H9 (cell line): ENCODE results near the gene TOMM7. TPM values are rescaled to one million over a fixed set of nuclear protein-coding genes. Genes with fewer than 3 reads are reported as not detected.

Source experiments
- DNase-seq: peaks from one replicate; pipeline ENCODE4 v3.0.0-alpha.2; 2017
- H2AFZ ChIP-seq: one replicate; pipeline ENCODE4 v1.6.1; 2013; ENCODE audit warnings: mild to moderate bottlenecking, low read length, control low read depth, moderate library complexity
- H2AK5ac ChIP-seq: 2 replicates; pipeline ENCODE4 v1.6.1; 2013; ENCODE audit warnings: low read length, control low read depth, mixed read lengths; ENCODE audit not compliant: insufficient read length
- H2BK120ac ChIP-seq: one replicate; pipeline ENCODE4 v1.6.1; 2013; ENCODE audit warnings: low read depth, mild to moderate bottlenecking, low read length, control low read depth, inconsistent platforms; ENCODE audit not compliant: poor library complexity, severe bottlenecking
- H2BK12ac ChIP-seq: 2 replicates; pipeline ENCODE4 v1.6.1; 2013; ENCODE audit warnings: low read length, control low read depth, mixed read lengths, low read depth; ENCODE audit not compliant: insufficient read length
- H2BK15ac ChIP-seq: 2 replicates; pipeline ENCODE4 v1.6.1; 2013; ENCODE audit warnings: low read depth, low read length, control low read depth
- H2BK20ac ChIP-seq: one replicate; pipeline ENCODE4 v1.6.1; 2013; ENCODE audit warnings: low read depth, mild to moderate bottlenecking, low read length, control low read depth, inconsistent platforms; ENCODE audit not compliant: poor library complexity, severe bottlenecking
- H2BK5ac ChIP-seq: 2 replicates; pipeline ENCODE4 v1.6.1; 2013; ENCODE audit warnings: low read length, control low read depth, mixed read lengths; ENCODE audit not compliant: insufficient read length
- H3K14ac ChIP-seq: 2 replicates; pipeline ENCODE4 v1.6.1; 2013; ENCODE audit warnings: low read length, control low read depth; ENCODE audit not compliant: insufficient read depth
- H3K18ac ChIP-seq: 2 replicates; pipeline ENCODE4 v1.6.1; 2013; ENCODE audit warnings: low read depth, mild to moderate bottlenecking, mixed read lengths, low read length, control low read depth; ENCODE audit not compliant: insufficient read length
- H3K23ac ChIP-seq: 2 replicates; pipeline ENCODE4 v1.6.1; 2013; ENCODE audit warnings: low read length, control low read depth, mixed read lengths, low read depth; ENCODE audit not compliant: insufficient read length
- H3K23me2 ChIP-seq: 2 replicates; pipeline ENCODE4 v1.6.1; 2013; ENCODE audit warnings: low read depth, mild to moderate bottlenecking, mixed read lengths, low read length, control low read depth; ENCODE audit not compliant: insufficient read length, poor library complexity, severe bottlenecking
- H3K27ac ChIP-seq: 2 replicates; pipeline ENCODE4 v1.5.1; 2013; ENCODE audit warnings: low read length, control low read depth, mixed read lengths, low read depth; ENCODE audit not compliant: insufficient read length
- H3K27me3 ChIP-seq: 2 replicates; pipeline ENCODE4 v1.6.1; 2013; ENCODE audit warnings: low read length, control low read depth, inconsistent platforms; ENCODE audit not compliant: insufficient read depth
- H3K4ac ChIP-seq: 2 replicates; pipeline ENCODE4 v1.6.1; 2013; ENCODE audit warnings: low read depth, mild to moderate bottlenecking, control low read depth, inconsistent platforms, low read length, moderate library complexity
- H3K4me1 ChIP-seq: 2 replicates; pipeline ENCODE4 v1.6.1; 2013; ENCODE audit warnings: low read length, control low read depth, inconsistent platforms; ENCODE audit not compliant: insufficient read depth
- H3K4me2 ChIP-seq: 2 replicates; pipeline ENCODE4 v1.6.1; 2013; ENCODE audit warnings: low read length, control low read depth, mixed read lengths; ENCODE audit not compliant: insufficient read length, insufficient read depth
- H3K56ac ChIP-seq: 2 replicates; pipeline ENCODE4 v1.6.1; 2013; ENCODE audit warnings: low read depth, mild to moderate bottlenecking, mixed read lengths, low read length, control low read depth; ENCODE audit not compliant: insufficient read length
- H3K79me1 ChIP-seq: 2 replicates; pipeline ENCODE4 v1.6.1; 2013; ENCODE audit warnings: low read depth, mild to moderate bottlenecking, moderate library complexity, low read length, control low read depth, inconsistent platforms; ENCODE audit not compliant: insufficient read depth, poor library complexity, severe bottlenecking
- H3K79me2 ChIP-seq: 2 replicates; pipeline ENCODE4 v1.6.1; 2013; ENCODE audit warnings: low read length, control low read depth, inconsistent platforms; ENCODE audit not compliant: insufficient read depth
- H3K9ac ChIP-seq: 2 replicates; pipeline ENCODE4 v1.6.1; 2013; ENCODE audit warnings: low read length, control low read depth, mixed read lengths; ENCODE audit not compliant: insufficient read length; ENCODE audit errors: extremely low read depth
- H3K9me3 ChIP-seq: one replicate; pipeline ENCODE4 v1.6.1; 2013; ENCODE audit warnings: low read depth, low read length, inconsistent platforms; ENCODE audit not compliant: control insufficient read depth
- H3T11ph ChIP-seq: one replicate; pipeline ENCODE4 v1.6.1; 2013; ENCODE audit warnings: mild to moderate bottlenecking, low read length, control low read depth, inconsistent platforms
- H4K20me1 ChIP-seq: one replicate; pipeline ENCODE4 v1.6.1; 2013; ENCODE audit not compliant: control insufficient read depth, insufficient read length, insufficient read depth
- H4K5ac ChIP-seq: 2 replicates; pipeline ENCODE4 v1.6.1; 2013; ENCODE audit warnings: low read depth, mild to moderate bottlenecking, mixed read lengths, low read length, control low read depth; ENCODE audit not compliant: insufficient read length
- H4K8ac ChIP-seq: replicated peaks from 2 replicates; pipeline ENCODE4 v1.6.1; 2013; ENCODE audit warnings: low read length, control low read depth, mixed read lengths, low read depth; ENCODE audit not compliant: insufficient read length
- H4K91ac ChIP-seq: 2 replicates; pipeline ENCODE4 v1.6.1; 2013; ENCODE audit warnings: low read depth, mild to moderate bottlenecking, moderate library complexity, mixed read lengths, low read length, control low read depth; ENCODE audit not compliant: insufficient read length
- H3K27ac Mint-ChIP-seq, 3 experiments: 2 replicates in 2 of 3; 3 replicates in 1 of 3; pipeline ENCODE4 v1.8.0; 2020 to 2021; ENCODE audit warnings: mixed read lengths in 3 of 3, mild to moderate bottlenecking in 1 of 3, moderate library complexity in 1 of 3
- H3K27me3 Mint-ChIP-seq: 2 replicates; pipeline ENCODE4 v1.8.0; 2021; ENCODE audit warnings: low read depth, mild to moderate bottlenecking, moderate library complexity, mixed read lengths
- H3K36me3 Mint-ChIP-seq, 3 experiments: 2 replicates in 2 of 3; 3 replicates in 1 of 3; pipeline ENCODE4 v1.8.0; 2020 to 2021; ENCODE audit warnings: low read depth in 3 of 3, mixed read lengths in 3 of 3; ENCODE audit not compliant: insufficient read depth in 1 of 3
- H3K4me1 Mint-ChIP-seq, 2 experiments: 2 replicates each; pipeline ENCODE4 v1.8.0; 2020; ENCODE audit warnings: mixed read lengths in 2 of 2
- H3K4me3 Mint-ChIP-seq, 2 experiments: 2 replicates in 1 of 2; 3 replicates in 1 of 2; pipeline ENCODE4 v1.8.0; 2020 to 2021; ENCODE audit warnings: mild to moderate bottlenecking in 2 of 2, mixed read lengths in 2 of 2, moderate library complexity in 1 of 2
- H3K9me3 Mint-ChIP-seq, 2 experiments: 2 replicates in 1 of 2; 3 replicates in 1 of 2; pipeline ENCODE4 v1.8.0; 2020; ENCODE audit warnings: mild to moderate bottlenecking in 2 of 2, mixed read lengths in 2 of 2, moderate library complexity in 1 of 2
- WGBS: extraction: QIAGEN DNeasy Blood & Tissue Kit; methylation state at CpG from one replicate; pipeline ENCODE4 v1.1.7; 2013; ENCODE audit warnings: missing lambda C conversion rate, low lambda C conversion rate, mixed read lengths; ENCODE audit not compliant: insufficient read length; ENCODE audit errors: extremely low coverage; 5-methylcytosine and 5-hydroxymethylcytosine counted together
- total RNA-seq: library from RNA; stranded (reverse); gene quantifications from 2 replicates; pipeline ENCODE4 v1.2.1, GENCODE V29; 2021
- TF ChIP-seq, protein P1 (sequence below): fragments of 200-600 bp; sonication (generic); conservative IDR thresholded peaks from 3 replicates; pipeline ENCODE4 v1.8.0; 2021; ENCODE audit warnings: antibody characterized with exemption, mild to moderate bottlenecking

Gene TOMM7
- total RNA-seq, 1 experiment from 2014 or later = 368 TPM

DNA sequence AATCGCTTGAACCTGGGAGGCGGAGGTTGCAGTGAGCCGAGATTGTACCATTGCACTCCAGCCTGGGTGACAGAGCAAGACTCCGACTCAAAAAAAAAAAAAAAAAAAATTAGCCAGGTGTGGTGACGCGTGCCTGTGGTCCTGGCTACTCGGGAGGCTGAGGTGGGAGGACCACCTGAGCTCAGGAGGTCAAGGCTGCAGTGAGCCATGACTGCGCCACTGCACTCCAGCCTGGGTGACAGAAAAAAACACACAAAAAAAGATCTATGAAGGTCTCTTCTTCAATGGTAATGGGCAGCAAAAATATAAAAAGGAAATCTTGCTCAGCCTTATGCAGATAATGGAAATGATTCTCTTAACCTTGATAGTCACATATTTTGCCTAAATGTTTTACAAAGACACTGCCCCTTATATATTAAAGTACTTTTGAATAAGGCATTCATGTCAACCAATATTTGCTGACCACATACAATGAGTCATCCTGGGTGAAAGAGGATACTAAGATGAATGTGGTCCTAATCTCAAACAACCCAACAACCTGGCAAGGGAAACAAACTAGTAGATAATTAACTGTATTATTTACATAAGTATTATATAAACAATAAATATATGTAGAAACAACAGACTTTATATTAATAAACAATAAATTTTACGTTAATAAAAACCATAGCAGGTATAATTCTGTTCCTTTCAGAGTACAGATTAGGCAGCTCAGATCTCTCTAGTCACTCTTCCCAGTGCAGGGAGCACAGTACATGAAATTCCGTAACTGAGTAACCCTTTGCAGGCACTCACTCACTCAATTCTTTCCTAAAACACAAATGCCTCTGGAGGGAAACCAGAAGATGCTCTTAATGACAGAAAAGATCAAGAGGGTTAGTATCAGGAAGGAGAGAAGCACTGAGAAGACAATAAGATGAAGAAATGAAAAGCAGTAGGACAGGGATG is 8.1 kb downstream of the TOMM7 start:
- Histone ChIP-seq H4K5ac (no peak overlapping the region), H3K9ac (no peak overlapping the region), H2AFZ (no peak overlapping the region), H3K4me1 (peaks cover 10% of the 10 kb centered on the region; the same call in 1 of the 2 replicates), H2AK5ac (no peak overlapping the region), H3K56ac (no peak overlapping the region), H3K14ac (no peak overlapping the region), H3K23ac (no peak overlapping the region), H3T11ph (no peak overlapping the region), H3K4me2 (no peak overlapping the region), H3K27ac (no peak overlapping the region), H4K20me1 (no peaks in the 10 kb centered on the region), H3K79me1 (peaks cover 2% of the 10 kb centered on the region), H2BK120ac (no peak overlapping the region), H2BK20ac (no peak overlapping the region), H4K8ac (no peak overlapping the region), H2BK5ac (no peak overlapping the region), H3K4ac (no peak overlapping the region), H3K18ac (no peak overlapping the region), H3K9me3 (no peaks in the 10 kb centered on the region), H2BK12ac (no peak overlapping the region), H3K23me2 (no peaks in the 10 kb centered on the region), H2BK15ac (no peak overlapping the region), H4K91ac (no peak overlapping the region), H3K27me3 (no peaks in the 10 kb centered on the region), H3K79me2 (peaks cover 3% of the 10 kb centered on the region; the same call in 1 of the 2 replicates)
- Mint-ChIP-seq H3K27ac (no peak overlapping the region; a peak in 1 of 7 replicates), H3K4me1 (peaks cover 36 to 42% of the 10 kb centered on the region in 2 experiments), H3K9me3 (no peaks in the 10 kb centered on the region), H3K27me3 (no peaks in the 10 kb centered on the region), H3K4me3 (no peak overlapping the region), H3K36me3 (peaks cover 36 to 57% (median 53%) of the 10 kb centered on the region in 3 experiments)
- no peak for DNase-seq
- TF ChIP-seq, protein P1, sequence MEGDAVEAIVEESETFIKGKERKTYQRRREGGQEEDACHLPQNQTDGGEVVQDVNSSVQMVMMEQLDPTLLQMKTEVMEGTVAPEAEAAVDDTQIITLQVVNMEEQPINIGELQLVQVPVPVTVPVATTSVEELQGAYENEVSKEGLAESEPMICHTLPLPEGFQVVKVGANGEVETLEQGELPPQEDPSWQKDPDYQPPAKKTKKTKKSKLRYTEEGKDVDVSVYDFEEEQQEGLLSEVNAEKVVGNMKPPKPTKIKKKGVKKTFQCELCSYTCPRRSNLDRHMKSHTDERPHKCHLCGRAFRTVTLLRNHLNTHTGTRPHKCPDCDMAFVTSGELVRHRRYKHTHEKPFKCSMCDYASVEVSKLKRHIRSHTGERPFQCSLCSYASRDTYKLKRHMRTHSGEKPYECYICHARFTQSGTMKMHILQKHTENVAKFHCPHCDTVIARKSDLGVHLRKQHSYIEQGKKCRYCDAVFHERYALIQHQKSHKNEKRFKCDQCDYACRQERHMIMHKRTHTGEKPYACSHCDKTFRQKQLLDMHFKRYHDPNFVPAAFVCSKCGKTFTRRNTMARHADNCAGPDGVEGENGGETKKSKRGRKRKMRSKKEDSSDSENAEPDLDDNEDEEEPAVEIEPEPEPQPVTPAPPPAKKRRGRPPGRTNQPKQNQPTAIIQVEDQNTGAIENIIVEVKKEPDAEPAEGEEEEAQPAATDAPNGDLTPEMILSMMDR = no peak
- no CpG with 5 or more reads among the region's 10 CpGs for WGBS
